HG03060 (cell line): ENCODE data around the gene NTF3.

Experiments
- ATAC-seq: cut with Tn5 transposase; IDR thresholded peaks from one replicate; pipeline ENCODE4 v1.9.1; 2021; ENCODE audit warnings: low read depth, moderate number of reproducible peaks; ENCODE audit not compliant: unreplicated experiment

The NTF3 gene

DNA sequence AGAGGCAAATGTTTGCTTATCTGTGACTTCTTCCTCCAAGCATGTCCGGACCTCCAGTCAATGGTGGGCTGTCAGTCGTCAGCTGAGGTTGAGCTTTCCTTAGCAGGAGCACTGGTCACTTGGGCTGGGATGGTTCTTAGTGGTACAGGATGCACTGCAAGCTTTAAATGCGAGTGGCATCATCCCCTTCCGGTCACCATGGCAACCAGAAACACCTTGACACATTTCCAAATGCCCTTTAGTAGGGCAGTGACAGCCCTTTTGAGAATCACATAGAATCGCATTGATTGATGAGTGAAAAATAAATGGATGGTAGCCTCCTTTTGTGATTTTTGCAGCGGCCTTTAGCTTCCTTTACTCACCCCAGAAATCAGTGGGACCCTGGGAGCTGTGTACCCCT lies 24.1 kb downstream of the NTF3 start:
- no peak for ATAC-seq

DNA sequence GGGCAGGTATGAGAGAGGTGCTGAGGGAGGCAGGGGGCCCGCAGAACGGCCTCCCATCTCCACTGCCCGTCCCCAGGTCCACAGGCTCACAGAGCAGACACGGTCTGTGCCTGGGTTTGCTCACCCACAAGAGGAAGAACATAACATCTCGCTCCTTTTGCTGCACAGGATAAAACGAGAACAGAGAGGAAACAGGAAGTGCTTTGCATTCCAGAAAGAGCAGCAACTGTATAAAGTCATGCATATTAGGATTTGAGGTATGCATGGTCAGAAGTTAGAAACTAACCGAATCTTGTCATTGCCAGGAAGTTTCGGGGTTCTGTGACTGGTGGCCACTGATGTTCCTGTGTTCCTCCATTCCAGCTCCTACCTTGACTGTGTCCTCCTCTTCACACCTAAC lies 25.0 kb downstream of the NTF3 start:
- no peak for ATAC-seq

DNA sequence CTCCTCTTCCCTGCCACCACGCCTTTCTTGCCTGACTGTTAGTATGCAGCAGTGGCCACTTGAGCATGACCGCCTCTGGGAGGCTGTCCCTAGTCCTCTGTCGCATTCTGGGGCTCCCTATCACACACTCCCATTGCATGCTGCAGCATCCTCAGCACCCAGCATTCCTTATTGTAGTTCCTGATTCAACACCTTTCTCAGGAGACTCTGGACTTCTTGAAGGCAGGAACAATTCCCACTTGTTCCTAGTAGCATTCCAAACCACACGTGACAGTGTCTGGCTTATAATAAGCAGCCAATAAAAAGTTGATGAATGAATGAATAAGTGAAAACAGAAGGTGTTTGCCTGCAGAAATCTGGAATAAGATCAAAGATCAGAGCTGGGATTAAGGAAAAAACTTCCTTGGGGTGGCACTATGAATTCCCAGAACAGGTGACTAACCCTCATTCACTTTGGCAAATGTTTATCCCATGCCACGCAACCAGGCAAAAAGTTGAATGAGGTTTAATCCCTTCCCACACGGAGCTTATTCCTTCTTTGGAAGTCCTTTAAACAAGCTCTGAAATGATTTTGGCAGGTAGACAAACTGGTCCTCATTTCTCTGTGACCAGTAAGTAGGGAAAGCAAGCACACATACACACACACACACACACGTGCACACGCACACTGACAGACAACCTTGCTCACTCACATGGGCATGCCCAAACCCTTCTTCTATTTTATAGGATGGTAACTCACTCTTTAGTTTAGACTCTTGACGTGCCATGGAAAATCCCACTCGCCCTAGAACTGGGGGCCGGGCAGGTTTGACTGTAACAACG lies 26.5 kb downstream of the NTF3 start:
- no peak for ATAC-seq

DNA sequence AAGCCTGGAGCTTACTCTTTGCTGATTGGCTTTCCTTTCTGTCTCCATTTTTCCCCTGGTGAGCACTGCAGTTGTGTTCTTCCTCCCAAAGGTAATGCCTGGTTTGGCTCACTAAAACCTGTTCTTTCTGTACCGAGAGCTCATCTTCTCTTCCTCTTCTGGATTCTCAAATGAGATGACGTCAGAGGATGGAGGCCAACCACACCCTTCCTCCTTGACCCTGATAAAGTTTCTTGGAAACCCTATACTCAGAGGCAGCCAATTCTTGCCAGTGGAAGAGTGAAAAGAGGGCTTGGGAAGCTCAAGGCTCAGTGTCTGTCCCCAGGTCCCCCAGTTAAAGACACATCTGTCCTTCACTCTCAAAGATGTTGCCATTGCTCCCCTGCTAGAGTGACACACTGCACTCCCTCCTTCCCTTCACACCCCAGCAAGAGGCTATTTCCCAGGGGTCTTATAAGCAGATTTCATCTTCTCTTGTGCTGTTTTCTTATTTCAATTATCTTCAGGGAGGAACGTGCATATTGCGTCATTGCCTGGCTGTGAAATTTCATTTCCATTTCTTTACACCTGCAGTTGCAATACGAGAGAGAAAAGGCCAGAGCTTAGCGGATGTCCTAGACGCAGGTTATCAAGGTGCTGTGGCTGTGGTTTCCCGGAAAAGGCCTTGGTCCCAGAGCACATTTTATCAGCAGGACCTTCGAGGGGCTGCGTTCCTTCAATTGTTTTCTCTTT lies 27.3 kb downstream of the NTF3 start:
- no peak for ATAC-seq

DNA sequence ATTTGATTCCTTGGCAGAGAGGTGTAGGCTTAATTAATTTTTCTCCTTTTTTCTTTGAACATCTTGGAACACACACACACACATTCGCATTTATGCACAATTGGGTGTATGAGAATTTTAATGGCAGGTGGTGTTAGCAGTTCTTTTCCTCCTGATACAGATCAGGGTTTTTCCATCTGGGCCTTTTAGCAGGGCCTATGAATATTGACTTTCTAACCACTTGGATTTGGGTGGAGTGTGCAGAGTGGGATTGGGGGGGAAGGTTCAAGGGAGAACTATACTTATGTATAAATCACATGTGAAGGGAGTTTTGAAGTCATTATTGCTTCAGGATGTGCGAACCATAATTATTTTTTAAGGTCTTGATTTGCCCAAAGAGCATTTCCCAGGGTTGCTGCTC lies 28.9 kb downstream of the NTF3 start:
- no peak for ATAC-seq

GRCh38 chr12:5461966-5462365 lies 30.1 kb downstream of the NTF3 start:
- ATAC-seq = no peak

GRCh38 chr12:5464096-5464495 lies 32.2 kb downstream of the NTF3 start:
- ATAC-seq = no peak

DNA sequence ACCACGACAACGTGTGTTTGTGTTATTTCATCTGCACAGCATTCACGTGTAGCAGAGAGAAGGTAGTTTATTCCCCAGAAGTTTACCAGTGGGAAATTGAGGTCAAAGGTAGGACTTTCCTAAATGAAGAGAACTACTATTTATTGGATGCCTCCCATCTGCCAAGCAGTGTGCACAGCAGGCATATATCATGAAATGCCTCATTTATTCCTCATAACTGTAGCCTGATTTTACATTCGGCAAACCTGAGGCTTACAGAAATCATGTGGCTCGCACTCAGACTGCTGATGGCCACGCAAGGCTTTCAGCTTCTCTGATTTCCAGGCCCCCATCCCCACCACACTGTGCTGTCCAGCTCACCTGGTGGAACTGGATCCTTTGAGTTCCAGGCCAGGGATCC lies 33.5 kb downstream of the NTF3 start:
- no peak for ATAC-seq

DNA sequence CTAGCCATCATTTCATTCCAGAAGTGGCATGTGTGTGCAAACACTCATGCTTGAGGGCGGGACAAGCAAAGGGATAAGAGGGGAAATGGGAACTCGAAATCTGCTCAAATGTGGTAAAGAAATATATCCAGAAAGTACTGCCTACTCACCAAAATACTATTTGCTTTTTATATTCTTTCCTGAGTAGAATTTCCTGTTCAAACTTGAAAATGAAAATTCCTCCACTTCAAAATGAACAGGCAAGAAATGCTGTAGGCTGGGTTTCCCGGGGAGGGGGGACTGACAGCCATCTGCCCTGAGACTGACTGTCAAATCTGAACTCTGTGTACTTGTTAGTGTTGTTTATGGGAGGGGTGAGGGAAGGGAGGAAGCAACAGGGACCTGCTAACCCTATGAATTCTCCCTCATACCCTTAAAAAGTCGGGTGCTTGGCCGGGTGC lies 34.6 kb downstream of the NTF3 start:
- no peak for ATAC-seq

- ATAC-seq = no peak
These were observed 36.0 kb downstream of the NTF3 start for GRCh38 chr12:5467931-5468330.

DNA sequence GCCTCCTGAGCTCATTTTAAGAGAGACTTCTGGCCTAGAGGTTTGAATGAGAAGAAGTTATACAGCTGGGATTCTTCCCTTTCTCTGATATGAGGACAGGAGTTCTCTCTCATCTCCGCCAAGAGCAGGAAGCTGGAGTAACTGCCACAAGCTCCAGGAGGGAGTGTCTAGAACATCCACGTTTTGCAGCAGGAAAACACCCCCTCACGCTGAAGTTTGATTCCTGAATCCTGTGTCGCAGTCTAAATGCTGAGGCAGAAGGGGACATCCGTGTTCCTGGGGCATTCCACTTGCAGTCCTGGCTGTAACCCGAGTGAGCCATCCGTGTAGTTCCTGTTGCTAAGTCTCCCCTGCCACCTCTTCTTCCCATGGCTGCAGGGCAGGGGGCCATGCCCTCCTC lies 38.3 kb downstream of the NTF3 start:
- ATAC-seq = no peak

- ATAC-seq = no peak
These were observed 38.8 kb downstream of the NTF3 start for GRCh38 chr12:5470703-5471102.

GRCh38 chr12:5473076-5473782 lies 41.3 kb downstream of the NTF3 start:
- no peak for ATAC-seq

DNA sequence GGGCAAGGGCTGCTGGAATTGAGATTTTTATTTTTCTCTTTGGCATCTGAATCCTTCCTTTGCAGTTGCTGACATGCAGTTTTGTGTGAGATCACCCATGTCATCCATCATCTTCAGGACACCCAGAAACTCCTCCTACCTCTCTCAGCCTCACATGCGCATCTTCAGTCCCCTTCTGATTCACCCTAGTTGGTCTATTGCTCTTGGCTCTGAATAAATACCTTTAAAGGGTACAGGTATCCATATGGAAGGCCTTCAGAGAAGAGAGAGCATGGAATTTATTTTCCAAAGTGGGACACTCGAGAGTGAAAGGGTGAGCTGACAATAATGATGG lies 41.8 kb downstream of the NTF3 start:
- ATAC-seq = no peak

DNA sequence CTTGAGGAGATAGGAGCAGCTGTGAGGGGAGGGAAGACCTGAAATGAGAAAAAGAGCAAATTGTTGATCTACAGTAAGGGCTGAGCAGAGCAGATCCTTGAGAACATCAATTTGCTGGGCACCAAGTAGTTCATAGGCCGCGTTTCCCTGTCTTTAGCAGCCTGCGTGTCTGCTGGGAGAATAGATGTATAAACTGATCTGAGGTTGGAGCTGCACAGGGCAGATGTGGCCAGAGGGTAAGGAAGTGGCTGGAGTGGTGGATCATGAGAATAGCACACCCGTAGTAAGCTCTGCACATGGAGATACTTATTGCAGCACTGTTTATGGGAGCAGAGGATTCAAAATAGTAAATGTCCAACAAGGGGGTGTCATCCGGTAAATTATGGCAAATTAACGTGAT lies 44.4 kb downstream of the NTF3 start:
- no peak for ATAC-seq

DNA sequence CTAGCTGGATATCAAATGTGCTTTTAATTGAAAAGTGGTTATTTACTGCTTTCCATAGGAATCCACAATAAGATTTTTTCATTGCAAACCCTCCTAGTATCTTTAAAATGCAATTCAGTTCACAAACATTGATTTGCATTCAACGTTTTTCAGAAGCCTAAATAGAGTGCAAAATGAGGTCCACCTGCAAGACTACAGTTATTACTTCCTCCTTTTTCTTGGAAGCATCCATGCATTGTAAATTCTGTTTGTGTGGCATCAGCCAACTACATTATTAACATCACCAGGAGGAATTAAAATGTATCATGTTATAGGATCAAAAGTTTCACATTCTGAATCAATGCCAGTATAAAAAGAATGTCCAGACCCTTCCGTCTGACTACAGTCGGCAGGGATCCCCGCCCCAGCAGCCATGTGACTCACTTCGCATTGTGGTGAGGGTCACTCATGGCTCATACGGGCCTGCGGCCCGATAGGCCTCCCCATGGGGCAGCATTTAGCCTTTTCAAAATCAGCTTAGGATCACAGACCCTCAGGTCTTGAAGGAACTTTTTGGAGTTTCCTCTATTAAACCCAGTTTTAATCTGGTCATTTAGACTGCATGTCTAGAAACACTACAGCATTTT lies 46.3 kb downstream of the NTF3 start:
- no peak for ATAC-seq

DNA sequence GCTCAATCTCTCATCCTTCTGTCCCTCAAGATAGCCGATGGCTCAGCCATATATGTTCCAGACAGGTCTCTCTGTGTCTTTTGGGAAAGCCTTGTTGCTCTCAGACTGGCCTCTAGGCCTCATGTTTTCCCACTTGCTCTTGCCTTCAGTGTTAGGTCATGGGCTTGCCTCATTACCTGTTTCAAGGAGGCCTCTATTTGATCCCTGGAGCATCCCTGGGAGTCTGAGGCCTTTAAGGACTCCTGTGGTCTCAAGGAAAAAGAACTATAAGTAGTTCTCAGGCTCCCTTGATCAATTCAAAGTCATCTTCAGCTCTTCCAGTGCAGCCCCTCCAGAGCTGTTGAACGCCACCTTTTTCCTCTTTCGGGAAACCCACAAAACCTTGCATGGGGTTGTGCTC lies 47.9 kb downstream of the NTF3 start:
- no peak for ATAC-seq

GRCh38 chr12:5480218-5480937 lies 48.5 kb downstream of the NTF3 start:
- no peak for ATAC-seq

GRCh38 chr12:5480938-5481303 lies 49.0 kb downstream of the NTF3 start:
- ATAC-seq = no peak

DNA sequence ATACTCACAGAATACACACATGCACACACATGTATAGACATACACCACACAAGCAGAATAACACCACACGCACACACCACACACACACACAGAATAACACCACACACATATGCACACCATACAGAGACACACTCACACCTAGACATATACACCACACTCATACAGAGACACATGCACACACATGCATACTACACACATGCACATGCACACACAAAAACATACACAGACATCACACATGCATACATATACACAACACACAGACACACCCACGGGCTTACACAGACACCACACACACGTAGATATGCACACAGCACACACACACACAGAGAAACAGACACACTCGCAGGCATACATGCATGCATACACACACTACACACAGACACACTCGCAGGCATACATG lies 49.7 kb downstream of the NTF3 start:
- no peak for ATAC-seq

DNA sequence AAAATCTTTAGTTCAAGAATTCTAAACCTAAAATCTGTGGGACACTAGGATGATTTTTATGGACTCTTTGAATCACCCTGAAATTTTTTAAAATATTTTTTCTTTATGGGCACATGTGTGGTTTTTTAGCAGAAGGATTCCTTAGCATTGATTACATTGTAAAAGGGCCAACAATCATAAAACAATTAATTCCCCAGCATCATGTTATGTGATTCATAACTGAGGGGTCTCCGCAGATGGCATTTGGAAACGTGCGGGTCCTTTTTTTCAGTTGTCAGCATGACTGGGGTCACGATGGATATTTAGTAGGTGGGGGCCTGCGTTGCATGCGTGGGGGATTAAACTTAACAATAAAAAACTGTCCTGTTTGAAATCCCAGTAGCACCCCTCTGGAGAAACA lies 52.5 kb downstream of the NTF3 start:
- ATAC-seq = no peak
